T-helper 1 cell treated with Interleukin-12 subunit alpha and Interleukin-12 subunit beta and Interleukin-4 antibody, amounts not matched to agents 30 ng/mL and 1 ng/mL, for 36 hours (primary cell): ENCODE data around the gene TMEM114. TPM values are rescaled to one million over a fixed set of nuclear protein-coding genes. Genes with fewer than 3 reads are reported as not detected.

Source experiments
- intact Hi-C: fragments of 100-400 bp; cut with micrococcal nuclease; formaldehyde crosslinking; loops from one replicate; pipeline ENCODE4 v1.15.1; 2024
- total RNA-seq: library from RNA; stranded (reverse); gene quantifications from 2 replicates; pipeline ENCODE4 v1.2.3, GENCODE V29; 2022

Gene TMEM114
- total RNA-seq, 1 donor from 2014 or later: not detected

DNA sequence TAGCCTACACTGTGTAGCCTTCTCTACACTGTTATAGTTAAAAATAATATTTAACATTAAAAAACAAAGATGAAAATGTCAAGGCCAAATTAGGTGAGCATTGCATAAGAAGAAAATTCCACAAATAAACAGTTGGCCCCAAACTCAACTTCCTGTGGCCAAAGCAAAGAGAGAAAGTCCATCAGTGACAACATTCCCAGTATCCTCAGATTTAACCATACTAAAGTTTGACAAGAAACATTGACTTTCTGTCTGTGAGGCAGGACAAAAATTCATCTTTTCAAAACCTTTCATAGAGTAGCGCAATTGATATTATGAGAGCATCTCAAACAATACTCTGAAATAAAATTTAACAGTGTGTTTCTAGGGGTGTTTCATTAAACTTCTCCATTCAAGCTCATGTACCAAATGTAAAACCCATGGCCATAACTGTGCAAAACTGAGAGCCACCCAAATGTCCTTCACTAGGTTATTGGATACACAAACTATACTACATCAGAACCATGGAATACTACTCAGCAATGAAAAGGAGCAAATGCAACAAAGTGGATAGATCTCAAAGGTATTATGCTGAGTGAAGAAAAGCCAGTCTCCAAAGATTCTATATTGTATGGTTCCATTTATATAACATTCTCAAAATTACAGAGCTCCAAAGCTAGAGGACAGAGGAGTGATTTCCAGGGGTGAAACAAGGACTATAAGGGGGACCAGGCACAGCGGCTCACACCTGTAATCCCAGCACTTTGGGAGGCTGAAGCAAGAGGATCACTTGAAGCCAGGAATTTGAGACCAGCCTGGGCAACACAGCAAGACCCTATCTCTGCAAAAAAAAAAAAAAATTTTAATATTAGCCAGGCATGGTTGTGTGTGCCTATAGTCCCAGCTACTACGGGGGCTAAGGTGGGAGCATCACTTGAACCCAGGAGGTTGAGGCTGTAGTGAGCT, 38.7 kb downstream of the TMEM114 start:
- intact Hi-C loops: no loop called here

DNA sequence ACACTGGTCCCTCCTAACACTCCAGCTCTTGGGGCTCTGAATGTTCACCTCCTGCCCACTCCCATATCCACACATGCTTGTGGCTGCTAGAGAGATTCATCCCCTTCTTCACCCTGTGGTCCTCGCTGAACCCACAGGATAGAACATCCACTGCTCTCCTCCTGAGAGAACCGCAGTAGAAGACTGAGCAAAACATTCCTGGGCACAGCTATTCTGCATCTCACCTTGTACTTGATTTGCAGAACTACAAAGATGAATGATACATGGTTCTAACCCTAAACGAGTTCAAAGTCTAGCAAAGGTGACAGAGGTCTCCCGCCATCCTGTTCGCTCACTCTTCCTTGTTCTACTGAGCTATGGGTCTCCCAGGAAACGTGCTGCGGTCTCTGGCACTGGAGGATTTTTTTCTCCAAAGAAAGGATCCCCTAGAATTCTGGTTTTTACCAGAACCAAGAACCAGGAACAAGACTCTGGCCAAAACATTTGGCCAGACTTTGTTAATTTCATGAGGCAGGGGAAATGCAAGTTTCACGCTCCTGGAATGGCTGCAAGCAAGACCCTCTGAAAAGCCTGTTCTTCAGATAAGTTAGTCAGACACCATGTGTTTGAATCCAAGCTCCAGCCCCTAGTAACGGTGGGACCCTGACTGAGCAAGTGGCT, 39.5 kb downstream of the TMEM114 start:
- intact Hi-C loops: no loop called here

- intact Hi-C loops: no loop called here
These were observed 40.4 kb downstream of the TMEM114 start for GRCh38 chr16:8549843-8550412.

DNA sequence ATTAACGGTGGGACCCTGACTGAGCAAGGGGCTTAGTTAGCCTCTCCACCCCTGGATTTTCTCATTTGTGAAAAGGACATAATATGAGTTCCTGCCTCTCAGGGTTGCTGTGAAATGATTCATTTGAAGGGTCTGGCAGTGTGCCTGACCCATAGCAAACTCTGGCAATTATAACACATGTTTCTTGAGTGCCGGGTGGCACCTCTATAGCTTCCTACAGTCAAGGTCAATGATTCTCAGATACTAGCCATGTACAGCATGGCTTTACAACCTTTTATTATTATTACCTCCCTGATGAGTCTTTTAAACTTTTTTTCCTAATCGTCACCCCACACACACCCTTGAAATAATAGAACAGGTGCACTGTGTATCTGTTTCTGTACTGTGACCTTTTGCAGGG, 42.1 kb downstream of the TMEM114 start:
- intact Hi-C loops: no loop called here

GRCh38 chr16:8547762-8548161, 42.5 kb downstream of the TMEM114 start:
- intact Hi-C loops: no loop called here

DNA sequence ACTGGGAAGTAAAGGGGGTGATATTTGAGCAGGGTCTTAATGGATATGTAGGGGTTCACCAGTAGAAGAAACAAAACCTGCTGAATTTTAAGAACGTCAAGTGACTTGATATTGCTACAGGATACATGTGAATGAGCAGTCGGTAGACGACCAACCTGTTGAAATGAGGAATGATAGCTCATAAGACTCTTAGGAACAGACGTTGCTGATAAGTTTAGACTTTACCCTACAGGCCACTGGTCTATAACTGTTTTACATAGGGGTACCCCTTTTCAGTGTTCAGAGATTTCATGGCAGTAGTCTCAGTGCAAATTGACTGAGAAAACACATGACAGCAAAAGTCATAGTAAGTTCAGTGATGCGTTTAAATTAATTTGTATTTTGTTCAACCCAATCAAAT, 45.9 kb downstream of the TMEM114 start:
- intact Hi-C loops: no loop called here

GRCh38 chr16:8543258-8543657, 47.1 kb downstream of the TMEM114 start:
- intact Hi-C loops: no loop called here

DNA sequence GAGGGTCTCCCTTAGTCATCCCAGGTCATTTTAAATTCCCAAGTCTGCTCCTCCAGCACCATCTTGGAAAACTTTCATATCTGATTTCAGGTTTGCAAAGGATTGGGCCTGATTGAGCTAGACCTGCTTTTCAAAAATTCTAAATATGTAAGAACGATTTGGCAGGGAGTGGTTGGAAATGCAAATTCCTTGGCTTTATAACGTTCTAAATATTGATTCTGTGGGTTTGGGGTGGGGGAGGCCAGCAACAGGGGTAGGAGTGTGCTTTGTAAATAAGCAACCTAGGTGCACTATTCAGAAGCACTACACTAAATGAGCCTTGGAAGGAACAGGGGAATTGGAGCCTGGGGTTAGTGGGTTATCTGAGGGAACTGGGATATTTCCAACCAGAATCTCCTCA, 47.9 kb downstream of the TMEM114 start:
- intact Hi-C loops: no loop called here

GRCh38 chr16:8541868-8542267, 48.4 kb downstream of the TMEM114 start:
- intact Hi-C loops: no loop called here

DNA sequence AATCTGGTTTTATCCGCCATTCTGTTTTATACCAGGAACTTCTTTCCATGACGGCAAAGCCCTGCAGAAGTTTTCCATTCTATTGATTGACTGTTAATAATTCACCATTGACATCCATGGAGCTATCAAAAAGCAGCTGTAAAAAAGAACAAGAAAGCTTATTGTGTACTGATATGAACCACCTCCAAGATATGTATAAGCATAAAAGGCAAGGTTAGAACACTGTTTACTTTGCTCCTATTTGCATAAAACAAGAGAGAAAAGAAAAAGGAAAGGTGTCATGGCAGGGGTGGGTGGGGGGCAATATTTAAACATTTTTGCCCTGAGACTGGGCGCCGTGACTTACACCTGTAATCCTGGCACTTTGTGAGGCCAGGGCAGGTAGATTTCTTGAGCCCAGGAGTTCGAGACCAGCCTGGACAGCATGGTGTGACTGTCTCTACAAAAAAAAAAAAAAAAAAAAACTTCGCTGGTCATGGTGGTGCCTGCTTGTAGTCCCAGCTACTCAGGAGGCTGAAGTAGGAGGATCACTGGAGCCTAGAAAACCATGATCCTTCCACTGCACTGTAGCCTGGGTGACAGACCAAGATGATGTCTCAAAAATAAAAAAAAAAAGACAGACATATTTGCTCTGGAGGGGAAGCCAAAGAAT, 52.5 kb downstream of the TMEM114 start:
- intact Hi-C loops: no loop called here

GRCh38 chr16:8533509-8533908, 56.8 kb downstream of the TMEM114 start:
- intact Hi-C loops: no loop called here

DNA sequence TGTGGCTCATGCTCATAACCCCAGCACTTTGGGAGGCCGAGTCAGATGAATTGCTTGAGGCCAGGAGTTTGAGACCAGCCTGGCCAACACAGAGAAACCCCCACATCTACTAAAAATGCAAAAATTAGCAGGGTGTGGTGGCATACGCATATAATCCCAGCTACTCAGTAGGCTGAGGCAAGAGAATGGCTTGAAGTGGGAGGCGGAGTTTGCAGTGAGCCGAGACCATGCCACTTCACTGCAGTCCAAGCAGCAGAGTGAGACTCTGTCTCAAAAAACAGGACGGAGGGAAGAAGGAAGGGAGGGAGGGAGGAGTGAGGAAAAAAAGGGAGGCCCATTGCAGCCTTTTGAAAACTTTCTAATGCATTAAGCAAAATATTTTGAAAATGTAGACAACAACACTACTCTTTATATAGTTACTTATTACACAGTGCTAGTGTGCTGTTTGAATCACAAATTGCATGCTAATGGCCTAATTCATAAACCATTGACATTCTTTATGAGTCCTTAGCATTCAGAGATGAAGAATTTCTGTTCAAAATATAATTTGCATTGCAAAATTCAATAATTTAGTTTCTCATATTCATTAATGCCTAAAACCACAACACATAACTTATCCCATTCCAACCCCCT, 59.4 kb downstream of the TMEM114 start:
- intact Hi-C loops: no loop called here

- intact Hi-C loops: no loop called here
These were observed 61.8 kb downstream of the TMEM114 start for GRCh38 chr16:8528471-8528870.

DNA sequence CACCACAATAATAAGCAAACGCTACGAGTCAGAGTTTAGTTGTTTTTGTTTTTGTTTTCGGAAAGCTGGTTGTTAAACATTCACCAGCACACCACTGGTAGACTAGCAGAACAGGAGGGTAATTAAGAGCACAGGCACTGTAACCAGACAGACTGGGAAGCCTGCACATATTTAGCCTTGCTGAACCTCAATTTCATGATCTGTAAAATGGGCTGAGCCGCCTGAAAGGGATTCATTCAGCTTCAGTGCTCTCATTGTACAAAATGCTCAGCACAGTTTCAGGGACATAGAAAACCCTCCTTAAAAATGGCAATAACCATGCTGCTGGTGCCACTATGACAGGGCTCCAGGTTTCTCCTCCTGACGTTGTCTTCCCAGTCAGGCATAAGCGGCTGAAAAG, 66.4 kb downstream of the TMEM114 start:
- intact Hi-C loops: no loop called here

GRCh38 chr16:8522757-8523156, 67.6 kb downstream of the TMEM114 start:
- intact Hi-C loops: no loop called here

DNA sequence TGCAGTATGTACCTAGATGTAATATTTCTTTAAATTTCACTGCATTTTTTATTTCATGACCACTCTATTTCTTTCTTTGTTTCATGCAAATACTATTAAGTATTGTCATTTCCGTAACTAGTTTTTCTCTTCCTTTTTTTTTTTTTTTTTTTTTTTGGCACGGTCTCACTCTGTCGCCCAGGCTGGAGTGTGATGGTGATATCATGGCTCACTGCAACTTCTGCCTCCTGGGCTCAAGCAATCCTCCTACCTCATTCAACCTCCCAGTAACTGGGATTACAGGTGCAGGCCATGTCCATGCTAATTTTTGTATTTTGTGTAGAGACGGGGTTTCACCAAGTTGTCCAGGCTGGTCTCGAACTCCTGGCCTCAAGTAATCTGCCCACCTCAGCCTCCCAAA, 70.7 kb downstream of the TMEM114 start:
- intact Hi-C loops: no loop called here

Other genes starting within 250 kb of the TMEM114 start
- gene METTL22, start 31.2 kb upstream of the TMEM114 start, total RNA-seq: 32.5 and 32.9 TPM in 2 replicates
- gene ABAT, start 84.1 kb upstream of the TMEM114 start, total RNA-seq: 10.4 and 10.7 TPM in 2 replicates
- gene TMEM186, start 207.1 kb upstream of the TMEM114 start, total RNA-seq: 10.4 and 12.8 TPM in 2 replicates
- gene PMM2, start 207.3 kb upstream of the TMEM114 start, total RNA-seq: 49.8 and 52.2 TPM in 2 replicates